Pancreas (tissue), 10 donors: ENCODE results near the gene KLF16. TPM values are rescaled to one million over a fixed set of nuclear protein-coding genes. Genes with fewer than 3 reads are reported as not detected.
"Not testable (repeated sequence)": the region's sequence is repeated elsewhere in the genome, so short reads cannot be mapped to it uniquely, and the experiment has no call there.

Experiments
- ATAC-seq, 4 donors: fragments of 200-7000 bp; cut with Tn5 transposase; one replicate each; pipeline versions ENCODE4 v1.8.0 to v1.9.1; 2020; ENCODE audit warnings: mild to moderate bottlenecking in 4 of 4, moderate library complexity in 4 of 4
- DNase-seq, 6 donors: peaks; one replicate each; pipeline ENCODE4 v3.0.0-alpha.2; 2020
- FAIRE-seq: peaks from 2 replicates; lab custom pipeline; 2012; peaks lifted over from hg19 to GRCh38; lab: Jason Lieb, UNC
- H3K27ac ChIP-seq, 4 donors: fragments of 200-600 bp; sonication (generic); 1 replicate in 3 of 4; 2 replicates in 1 of 4; pipeline versions ENCODE4 v1.5.0 to v1.8.0; 2020
- H3K27me3 ChIP-seq, 4 donors: fragments of 200-600 bp; one replicate each; pipeline ENCODE4 v1.8.0; 2021
- H3K36me3 ChIP-seq, 3 donors: fragments of 200-600 bp; sonication (generic) in 1 of 3; one replicate each; pipeline versions ENCODE4 v1.5.0 to v1.8.0; 2020 to 2021
- H3K4me1 ChIP-seq, 3 donors: fragments of 200-600 bp; one replicate each; pipeline ENCODE4 v1.8.0; 2021
- H3K4me3 ChIP-seq, 4 donors: fragments of 200-600 bp; sonication (generic) in 2 of 4; one replicate each; pipeline versions ENCODE4 v1.5.0 to v1.8.0; 2020 to 2021
- H3K9me3 ChIP-seq, 4 donors: fragments of 200-600 bp; one replicate each; pipeline ENCODE4 v1.8.0; 2021
- CTCF ChIP-seq, 4 donors: fragments of 200-600 bp; sonication (generic) in 3 of 4; IDR thresholded peaks; one replicate each; pipeline versions ENCODE4 v1.5.0 to v1.8.0; 2021; ENCODE audit warnings: antibody characterized with exemption in 4 of 4
- WGBS, 2 donors: extraction: QIAGEN DNeasy Blood & Tissue Kit; methylation state at CpG; one replicate each; pipeline ENCODE4 v1.1.7; 2013; 5-methylcytosine and 5-hydroxymethylcytosine counted together
- intact Hi-C, 3 donors: fragments of 100-400 bp; cut with DNase I; formaldehyde crosslinking; loops; one replicate each; pipeline versions ENCODE4 v1.11.1 to v1.14.2; 2022
- polyA plus RNA-seq, 2 donors: library from polyadenylated mRNA; stranded (reverse); fragments of 200-250 nt; gene quantifications; one replicate each; pipeline ENCODE4 v1.2.3, GENCODE V29; 2013
- total RNA-seq, 6 donors: library from RNA; stranded (reverse); fragmentation: NEBNext Ultra II Directional in 4 of 6; extraction: Animal tissue kit (Norgen Biotek cat#: 25700) in 4 of 6; gene quantifications; one replicate each; pipeline versions ENCODE4 v1.2.1 to v1.2.4, GENCODE V29; 2021 to 2023
- donor health status: healthy with polysubstance abuse.
- donor health status: DM: no; HTN: no; CAD: no; lungs with moderate emphysema.
- donor health status: DM: no; HTN: no; CAD: no.
- donor health status: control.
- donor health status: control.
- donor health status: Bipolar disorder and iron deficiency.
- donor health status: DM: yes; HTN: yes; CAD: no.
- donor health status: DM: no; HTN: no; CAD: no.
- donor health status: DM: no; HTN: no; CAD: no.
- donor health status: DM: yes; HTN: yes; CAD: no.

KLF16 gene
- total and polyA plus RNA-seq, 8 donors, result 4.3 to 10.4 (median 7.5) TPM

GRCh38 chr19:1888385-1888784, 25.0 kb upstream of the KLF16 start:
- no peaks in the 10 kb centered on the region for H3K27me3 ChIP-seq
- no peaks in the 10 kb centered on the region for H3K9me3 ChIP-seq
- no peak overlapping the region for H3K27ac ChIP-seq
- no peak for TF ChIP-seq CTCF (IDR thresholded peaks at IDR 0.05)
- DNase-seq (no peak), ATAC-seq (no peak), FAIRE-seq (no peak)
- WGBS, 2 donors, result 53 to 72% methylated on average over 5 of the region's 5 CpGs
- H3K4me1 ChIP-seq, result peaks cover 0 to 5% (median 3%) of the 10 kb centered on the region in 3 donors
- H3K4me3 ChIP-seq, result no peak overlapping the region
- no peaks in the 10 kb centered on the region for H3K36me3 ChIP-seq
- intact Hi-C loops, result no loop called here

- H3K9me3 ChIP-seq, ATAC-seq, intact Hi-C loops, H3K4me3 ChIP-seq, H3K27ac ChIP-seq, DNase-seq, H3K36me3 ChIP-seq, H3K27me3 ChIP-seq, FAIRE-seq: not testable (repeated sequence)
- H3K4me1 ChIP-seq, result peaks cover 0 to 13% (median 10%) of the 10 kb centered on the region in 3 donors
- 88 to 92% methylated on average over 15 of the region's 15 CpGs for WGBS, 2 donors
Measured at GRCh38 chr19:1886360-1886759, 23.0 kb upstream of the KLF16 start.

GRCh38 chr19:1885398-1886119, 22.2 kb upstream of the KLF16 start, which contains the start of gene ABHD17A:
Gene ABHD17A, minus strand, starts transcription at chr19:1885496. Its CDS starts 3,930 bp downstream, at chr19:1881566.
- H3K4me3 ChIP-seq, result peak within 1 kb of the TSS; percentile 68 to 90 (median 74)
- H3K27me3 ChIP-seq, H3K36me3 ChIP-seq, H3K9me3 ChIP-seq, intact Hi-C loops: not testable (repeated sequence)
- WGBS, 2 donors, result 19 to 26% methylated on average over 36 to 46 of the region's 46 CpGs
- peaks cover 0 to 13% (median 10%) of the 10 kb centered on the region in 3 donors for H3K4me1 ChIP-seq
- peak within 1 kb of the TSS; percentile 48 to 68 (median 54) for H3K27ac ChIP-seq
- peak; percentile 90 to 97 (median 95) for DNase-seq
- FAIRE-seq, result peak; percentile 86
- peak; percentile 97 to 98 (median 97) for ATAC-seq

- intact Hi-C loops, result no loop called here
- peak in 4 of 6 donors; percentile 30 to 79 (median 43) for DNase-seq
- no peak for TF ChIP-seq CTCF (IDR thresholded peaks at IDR 0.05)
- Histone ChIP-seq H3K4me1 (peaks cover 0 to 13% (median 10%) of the 10 kb centered on the region in 3 donors), H3K27ac (peak overlapping the region; percentile 48 to 68 (median 54)), H3K36me3 (peaks cover 0 to 5% (median 0%) of the 10 kb centered on the region in 3 donors), H3K9me3 (no peaks in the 10 kb centered on the region), H3K4me3 (peak overlapping the region; percentile 68 to 90 (median 74)), H3K27me3 (no peaks in the 10 kb centered on the region)
- peak in 3 of 4 donors; percentile 6 to 15 (median 9) for ATAC-seq
- no peak for FAIRE-seq
- WGBS, 2 donors, result 0% methylated on average over 27 to 56 of the region's 56 CpGs
Measured at GRCh38 chr19:1884719-1885334, 21.4 kb upstream of the KLF16 start.

DNA sequence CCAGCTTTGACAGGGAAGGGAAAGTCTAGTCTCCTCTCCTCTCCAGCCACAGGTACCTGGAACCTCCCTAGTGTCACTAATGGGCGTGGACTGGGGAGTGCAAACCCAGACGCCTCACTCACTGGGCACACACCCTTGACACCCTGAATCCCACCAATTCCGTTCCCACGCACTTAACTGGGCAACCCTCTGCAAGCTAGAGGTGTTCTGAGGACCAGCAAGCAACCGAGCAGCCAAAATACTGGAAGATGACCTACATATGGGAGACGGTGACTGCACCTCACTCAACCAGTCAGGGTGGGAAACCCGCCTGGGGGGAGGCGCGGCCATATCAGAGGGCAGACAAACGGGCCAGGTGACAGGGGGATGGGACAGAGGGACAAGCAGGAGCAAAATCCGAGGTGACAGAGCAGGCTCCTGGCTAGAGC, 20.9 kb upstream of the KLF16 start:
- 1 to 2% methylated on average over 11 of the region's 11 CpGs for WGBS, 2 donors
- H3K36me3 ChIP-seq, result peaks cover 0 to 5% (median 0%) of the 10 kb centered on the region in 3 donors
- H3K27me3 ChIP-seq, result no peaks in the 10 kb centered on the region
- no peaks in the 10 kb centered on the region for H3K9me3 ChIP-seq
- peak in 1 of 4 donors; percentile 2 for ATAC-seq
- no peak for TF ChIP-seq CTCF (IDR thresholded peaks at IDR 0.05)
- H3K4me3 ChIP-seq, result peak overlapping the region; percentile 68 to 90 (median 74)
- peaks cover 0 to 13% (median 10%) of the 10 kb centered on the region in 3 donors for H3K4me1 ChIP-seq
- intact Hi-C loops, result no loop called here
- no peak for FAIRE-seq
- peak in 2 of 6 donors; percentile 27 to 38 for DNase-seq
- H3K27ac ChIP-seq, result peak overlapping the region in 2 of 4 donors; percentile 57 to 68
